Endometrial microvascular endothelial cells (primary cell): ENCODE results near the gene ATXN1L. TPM values are rescaled to one million over a fixed set of nuclear protein-coding genes. Genes with fewer than 3 reads are reported as not detected.
"Not testable (repeated sequence)": the region's sequence is repeated elsewhere in the genome, so short reads cannot be mapped to it uniquely, and the experiment has no call there.

Experiments used
- in situ Hi-C: cut with HindIII; loops from 2 replicates; pipeline ENCODE4 v1.10.0; 2017; ENCODE audit warnings: low sequenced_read_pairs, low pct_unique_long_range_greater_than_20kb; ENCODE audit errors: inconsistent ontology term
- total RNA-seq: library from RNA; depleted of rRNA; stranded (reverse); fragments of >200 nt; gene quantifications from one replicate; pipeline ENCODE4 v1.2.3, GENCODE V29; 2015; ENCODE audit errors: inconsistent ontology term

The ATXN1L gene
- total RNA-seq, 1 donor from 2014 or later: 14.0 TPM

- in situ Hi-C loops: no loop called here
These were observed 1.3 kb downstream of the ATXN1L start for GRCh38 chr16:71847096-71847495.

GRCh38 chr16:71848622-71849021 is 2.8 kb downstream of the ATXN1L start:
- in situ Hi-C loops: no loop called here

- in situ Hi-C loops: no loop called here
These were observed 6.0 kb downstream of the ATXN1L start for GRCh38 chr16:71851746-71852145.

GRCh38 chr16:71852158-71852557 is 6.4 kb downstream of the ATXN1L start:
- in situ Hi-C loops: no loop called here

GRCh38 chr16:71852561-71852960 is 6.8 kb downstream of the ATXN1L start:
- in situ Hi-C loops: no loop called here

GRCh38 chr16:71853413-71853812 is 7.6 kb downstream of the ATXN1L start:
- in situ Hi-C loops: no loop called here

GRCh38 chr16:71854369-71854948 is 8.7 kb downstream of the ATXN1L start:
- in situ Hi-C loops: no loop called here

GRCh38 chr16:71855937-71856662 is 10.3 kb downstream of the ATXN1L start:
- in situ Hi-C loops: no loop called here

GRCh38 chr16:71859762-71860521 is 14.2 kb downstream of the ATXN1L start:
- in situ Hi-C loops: no loop called here

- in situ Hi-C loops: no loop called here
These were observed 18.2 kb downstream of the ATXN1L start for GRCh38 chr16:71863995-71864394.

- in situ Hi-C loops: no loop called here
These were observed 19.5 kb downstream of the ATXN1L start for GRCh38 chr16:71865173-71865863.

- in situ Hi-C loops: not testable (repeated sequence)
These were observed 21.4 kb downstream of the ATXN1L start for GRCh38 chr16:71867175-71867574.

- in situ Hi-C loops: no loop called here
These were observed 22.2 kb downstream of the ATXN1L start for GRCh38 chr16:71867939-71868338.

GRCh38 chr16:71869089-71869488 is 23.3 kb downstream of the ATXN1L start:
- in situ Hi-C loops: no loop called here

- in situ Hi-C loops: no loop called here
These were observed 25.0 kb downstream of the ATXN1L start for GRCh38 chr16:71870818-71871217.

GRCh38 chr16:71873199-71873598 is 27.4 kb downstream of the ATXN1L start:
- in situ Hi-C loops: no loop called here

GRCh38 chr16:71878911-71879310 is 33.1 kb downstream of the ATXN1L start:
- in situ Hi-C loops: no loop called here

- in situ Hi-C loops: no loop called here
These were observed 34.4 kb downstream of the ATXN1L start for GRCh38 chr16:71880176-71880575.

GRCh38 chr16:71882505-71883167 is 36.9 kb downstream of the ATXN1L start:
- in situ Hi-C loops: no loop called here
